Epithelial cell of prostate (primary cell): ENCODE results near the gene ERV3-1.
"Not testable (repeated sequence)": the region's sequence is repeated elsewhere in the genome, so short reads cannot be mapped to it uniquely, and the experiment has no call there.

Source experiments
- DNase-seq: peaks from one replicate; pipeline ENCODE4 v3.0.0-alpha.2; 2011; ENCODE audit warnings: low read depth, low spot score
- H3K27ac ChIP-seq: fragments of 450-650 bp; 2 replicates; pipeline ENCODE4 v1.5.1; 2017; ENCODE audit warnings: mild to moderate bottlenecking

ERV3-1 gene

DNA sequence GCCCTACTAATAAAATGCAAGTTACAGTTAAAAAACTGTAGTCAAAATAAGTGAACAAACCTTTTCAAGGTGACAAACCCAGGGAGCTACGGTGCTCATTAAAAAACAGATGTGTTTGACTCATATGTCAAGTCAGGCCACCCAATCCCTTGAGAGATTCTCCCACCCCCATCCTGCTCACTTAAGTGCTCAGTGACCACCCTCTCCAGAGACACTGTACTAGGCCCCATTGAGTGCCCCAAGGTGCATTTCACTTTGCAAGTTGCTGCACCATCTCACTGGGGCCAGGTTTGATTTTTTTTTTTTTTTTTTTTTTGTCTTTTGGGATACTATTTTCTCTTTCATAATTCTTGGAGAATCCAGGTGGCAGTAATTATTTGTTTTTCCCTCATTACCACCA lies 1.9 kb downstream of the ERV3-1 start:
- no peak overlapping the region for H3K27ac ChIP-seq
- DNase-seq = no peak

DNA sequence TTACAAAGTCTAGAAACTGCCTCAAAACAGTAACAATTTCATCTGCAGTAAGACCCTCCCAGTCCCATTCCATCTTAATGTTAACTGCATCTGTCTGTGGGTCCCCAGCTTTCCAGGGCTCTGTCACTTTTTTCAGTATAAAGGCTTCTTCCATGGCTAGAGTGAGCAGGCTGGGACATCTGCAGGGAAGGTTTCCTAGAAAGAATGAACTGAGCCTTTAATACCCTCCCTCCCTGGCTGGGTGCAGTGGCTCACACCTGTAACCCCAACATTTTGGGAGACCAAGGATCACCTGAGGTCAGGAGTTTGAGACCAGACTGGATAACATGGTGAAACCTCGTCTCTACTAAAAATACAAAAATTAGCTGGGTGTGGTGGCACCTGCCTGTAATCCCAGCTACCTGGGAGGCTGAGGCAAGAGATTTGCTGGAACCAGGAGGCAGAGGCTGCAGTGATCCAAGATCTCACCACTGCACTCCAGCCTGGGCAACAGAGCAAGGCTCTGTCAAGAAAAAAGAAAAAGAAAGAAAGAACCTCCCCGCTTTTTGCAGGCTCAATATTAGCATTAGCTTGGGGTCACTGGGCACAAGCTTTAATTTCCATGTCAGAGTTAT lies 3.4 kb downstream of the ERV3-1 start:
- H3K27ac ChIP-seq = no peak overlapping the region
- no peak for DNase-seq

- H3K27ac ChIP-seq = peak overlapping the region; percentile 98
- no peak for DNase-seq
These were observed 5.1 kb downstream of the ERV3-1 start for GRCh38 chr7:65001291-65001814.

DNA sequence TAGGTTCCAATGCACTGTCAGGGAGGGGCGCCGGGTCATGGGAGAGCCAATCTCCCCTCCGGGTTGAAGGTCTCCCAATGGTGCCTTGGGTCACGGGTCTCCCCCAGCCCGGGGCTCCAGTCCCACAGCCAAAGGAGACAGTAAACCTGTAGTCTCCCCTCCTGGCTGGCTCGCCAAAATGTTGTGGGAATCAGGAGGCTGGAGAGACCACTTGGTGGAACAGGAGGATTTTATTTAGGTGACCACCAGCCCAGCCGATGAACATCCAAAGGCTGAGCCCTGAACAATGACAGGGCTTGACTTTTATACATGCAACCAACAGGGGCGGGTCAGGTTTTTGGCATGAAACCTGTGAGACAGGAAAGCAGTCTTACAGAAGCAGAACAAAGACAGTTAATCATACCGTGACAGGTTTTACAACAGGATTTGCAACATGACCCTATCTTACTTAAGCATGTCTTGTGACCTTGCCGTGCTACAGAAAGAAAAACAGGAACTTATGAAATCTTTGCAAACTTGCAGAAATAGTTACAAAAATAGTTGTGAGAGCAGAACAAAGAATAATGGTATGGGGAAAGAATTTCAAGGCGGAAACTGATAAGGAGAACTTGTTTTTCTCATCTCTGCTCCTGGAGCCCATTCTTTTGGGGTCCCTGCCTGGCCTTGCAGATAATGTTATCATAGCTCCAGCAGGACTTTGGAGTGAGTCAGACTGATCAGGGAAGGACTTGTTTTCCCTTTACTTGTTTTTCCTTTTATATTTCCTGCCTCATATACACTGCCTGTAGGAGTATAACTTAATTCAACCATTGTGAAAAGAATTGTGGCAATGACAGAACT lies 7.1 kb downstream of the ERV3-1 start:
- H3K27ac ChIP-seq = peak overlapping the region; percentile 98
- DNase-seq = peak; percentile 94

DNA sequence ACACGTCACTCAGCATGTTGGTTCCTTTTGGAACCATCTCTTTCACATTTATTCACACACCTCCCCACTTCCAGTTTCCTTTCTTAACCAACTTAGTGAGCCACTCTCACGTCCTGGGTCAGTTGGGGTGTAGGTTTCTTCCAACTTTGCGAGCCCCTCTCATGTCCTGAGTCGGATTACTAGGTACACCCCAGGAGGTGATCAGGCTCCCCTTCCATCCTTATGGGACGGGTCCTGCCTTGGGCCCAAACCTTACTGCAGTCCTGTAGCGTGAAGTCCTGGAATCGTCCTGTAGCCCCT lies 7.7 kb downstream of the ERV3-1 start:
- no peak for DNase-seq

GRCh38 chr7:64997927-64998391 lies 8.5 kb downstream of the ERV3-1 start:
- H3K27ac ChIP-seq = peak overlapping the region; percentile 98
- peak; percentile 78 for DNase-seq

More for the DNA sequence above, 7.7 kb downstream of the ERV3-1 start:
- peak overlapping the region; percentile 98 for H3K27ac ChIP-seq

- no peak for DNase-seq
- H3K27ac ChIP-seq = peak overlapping the region; percentile 98
These were observed 9.2 kb downstream of the ERV3-1 start for GRCh38 chr7:64997164-64997908.

DNA sequence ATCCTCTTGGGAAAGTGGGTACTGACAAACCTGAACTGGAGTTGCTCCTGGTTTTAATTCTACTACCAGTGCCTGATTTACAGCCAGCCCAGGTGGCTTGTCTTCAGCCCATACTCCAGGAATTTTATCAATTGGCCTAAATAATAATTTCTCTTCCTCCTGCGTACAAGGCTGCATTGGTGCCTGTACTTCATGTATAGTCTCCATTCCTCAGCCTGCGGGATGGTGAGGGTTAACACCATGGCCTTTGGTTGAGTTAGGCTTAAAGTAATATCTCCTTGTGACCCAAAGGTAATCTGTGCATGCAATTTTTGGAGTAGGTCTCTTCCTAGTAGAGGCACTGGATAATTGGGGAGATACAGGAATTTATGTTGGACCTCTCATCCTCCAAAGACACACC lies 10.2 kb downstream of the ERV3-1 start:
- DNase-seq = no peak
- H3K27ac ChIP-seq = no peak overlapping the region

DNA sequence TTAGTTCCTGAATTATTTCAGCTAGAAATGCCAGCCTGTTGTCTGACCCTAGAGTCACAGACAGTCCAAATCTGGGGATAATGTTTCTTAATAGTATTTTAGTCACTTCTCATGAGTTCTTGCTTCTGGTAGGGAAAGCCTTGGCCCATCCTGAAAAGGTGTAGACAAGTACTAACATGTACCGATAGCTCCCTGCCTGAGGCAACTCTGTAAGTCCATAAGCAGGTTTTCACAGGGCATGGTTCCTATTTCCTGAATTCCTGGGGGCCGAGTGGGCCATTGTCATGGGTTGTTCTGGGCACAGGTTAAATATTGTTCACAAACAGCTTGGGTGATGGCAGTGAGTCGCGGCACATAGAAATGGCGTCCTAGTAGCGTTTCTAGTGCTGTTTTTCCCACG lies 12.6 kb downstream of the ERV3-1 start:
- peak overlapping the region; percentile 28 for H3K27ac ChIP-seq
- peak; percentile 12 for DNase-seq

DNA sequence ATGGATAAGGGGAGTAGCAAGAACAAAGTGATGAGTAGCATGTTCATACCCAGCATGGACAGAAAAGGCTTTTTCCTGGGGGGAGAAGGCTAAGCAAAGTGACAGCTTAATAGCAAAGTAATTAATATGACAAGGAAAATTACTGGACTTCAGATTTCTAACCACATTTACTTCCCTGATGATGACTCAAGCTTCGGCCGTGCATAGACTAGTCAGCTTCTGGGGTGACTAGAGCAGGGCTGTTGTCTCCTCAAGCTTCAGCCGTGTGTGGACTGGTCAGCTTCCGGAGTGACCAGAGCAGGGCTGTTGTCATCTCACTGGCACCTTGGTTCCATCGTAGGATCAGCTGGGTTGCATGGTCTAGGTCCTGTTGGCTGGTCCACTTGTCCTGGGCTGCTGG lies 13.5 kb downstream of the ERV3-1 start:
- H3K27ac ChIP-seq = peak overlapping the region; percentile 28
- DNase-seq = no peak

DNA sequence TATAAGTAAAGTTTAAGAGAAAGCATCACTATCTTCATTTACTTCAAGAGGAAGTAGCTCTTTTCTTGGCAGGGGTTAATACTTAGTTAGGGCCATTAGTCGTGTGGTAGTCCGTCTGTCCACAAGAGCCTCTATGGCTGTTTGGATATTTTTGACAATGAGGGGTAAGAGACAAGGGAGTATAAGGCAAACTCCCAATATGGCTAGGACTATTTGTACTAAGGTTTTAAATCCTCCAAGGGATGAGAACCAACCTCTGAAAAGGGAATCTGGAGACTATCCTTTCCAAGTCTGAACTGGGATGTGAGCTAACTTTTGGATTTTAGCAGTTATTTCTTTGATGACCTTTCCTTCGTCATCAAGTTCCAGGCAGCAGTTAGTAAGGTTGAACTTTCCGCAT lies 15.6 kb downstream of the ERV3-1 start, which contains the start of gene ZNF117:
TSS of gene ZNF117 (minus strand) at position 101 of the 400 bp plus-strand sequence.
- peak within 1 kb of the TSS; percentile 11 for H3K27ac ChIP-seq
- DNase-seq = no peak

GRCh38 chr7:64990216-64990615 lies 16.3 kb downstream of the ERV3-1 start:
- peak overlapping the region; percentile 11 for H3K27ac ChIP-seq
- peak; percentile 14 for DNase-seq

DNA sequence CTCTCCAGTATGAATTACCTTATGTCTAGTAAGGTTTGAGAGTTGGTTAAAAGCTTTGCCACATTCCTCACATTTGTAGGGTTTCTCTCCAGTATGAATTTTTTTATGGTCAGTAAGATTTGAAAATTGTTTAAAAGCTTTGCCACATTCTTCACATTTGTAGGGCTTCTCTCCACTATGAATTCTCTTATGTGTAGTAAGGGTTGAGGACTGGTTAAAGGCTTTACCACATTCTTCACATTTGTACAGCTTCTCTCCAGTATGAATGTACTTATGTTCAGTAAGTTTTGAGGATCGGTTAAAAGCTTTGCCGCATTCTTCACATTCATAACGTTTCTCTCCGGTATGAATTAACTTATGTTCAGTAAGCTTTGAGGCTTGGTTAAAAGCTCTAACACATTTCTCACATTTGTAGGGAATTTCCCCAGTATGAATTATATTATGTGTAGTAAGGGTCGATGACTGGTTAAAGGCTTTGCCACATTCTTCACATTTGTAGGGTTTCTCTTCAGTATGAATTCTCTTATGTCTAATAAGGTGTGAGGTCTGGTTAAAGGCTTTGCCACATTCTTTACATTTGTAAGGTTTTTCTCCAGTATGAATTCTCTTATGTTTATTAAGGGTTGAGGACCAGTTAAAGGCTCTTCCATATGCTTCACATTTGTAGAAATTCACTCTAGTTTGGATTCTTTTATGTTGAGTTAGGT lies 27.8 kb downstream of the ERV3-1 start:
- DNase-seq = no peak
- no peak overlapping the region for H3K27ac ChIP-seq

DNA sequence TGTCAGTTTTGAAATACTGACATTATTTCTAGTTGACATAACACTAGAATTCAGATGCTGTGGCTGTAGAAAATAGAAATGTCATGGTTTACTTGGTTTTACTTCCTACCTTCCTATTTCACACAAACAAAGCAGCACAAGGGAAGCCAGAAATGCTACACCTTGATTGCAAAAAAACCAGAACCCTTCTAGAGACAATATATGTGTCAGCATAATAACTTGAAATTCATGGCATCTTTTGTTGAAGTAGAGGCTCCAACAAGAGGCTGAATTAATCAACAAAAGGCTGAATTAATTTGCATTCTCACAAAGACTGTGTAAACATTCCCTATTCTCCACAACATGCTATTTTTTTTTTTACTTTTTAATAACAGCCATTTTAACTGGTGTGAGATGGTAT lies 40.9 kb downstream of the ERV3-1 start:
- H3K27ac ChIP-seq = no peak overlapping the region
- DNase-seq = no peak

DNA sequence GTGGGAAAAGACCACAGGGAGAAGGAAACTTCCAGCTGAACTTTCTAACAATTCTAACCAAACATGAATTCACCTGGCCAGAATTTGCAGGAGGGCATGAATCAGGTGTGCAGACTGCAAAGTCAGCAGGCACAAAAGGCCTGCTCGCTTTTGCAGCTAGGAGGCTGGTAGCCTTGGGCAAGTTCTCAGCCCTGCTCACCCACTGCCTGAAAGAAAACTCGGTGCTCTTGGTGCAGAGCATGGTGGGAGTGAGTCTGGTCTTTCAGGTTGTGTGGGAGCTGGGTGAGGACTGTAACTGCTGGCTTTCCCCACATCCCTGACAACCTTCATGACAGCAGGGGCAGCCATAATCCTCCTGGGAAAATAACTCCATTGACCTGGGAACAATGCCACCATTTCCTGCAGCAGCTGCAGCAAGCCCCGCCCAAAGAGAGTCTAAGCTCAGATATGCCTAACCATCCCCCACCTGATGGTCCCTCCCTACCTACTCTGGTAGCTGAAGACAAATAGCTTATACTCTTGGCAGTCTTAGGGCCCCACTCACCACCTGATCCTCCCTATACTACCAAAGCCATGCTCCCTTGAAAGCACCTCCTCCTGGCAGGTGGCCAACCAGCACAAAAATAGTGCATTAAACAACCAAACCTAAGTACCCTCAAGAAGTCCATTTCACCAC lies 47.3 kb downstream of the ERV3-1 start:
- DNase-seq = no peak
- H3K27ac ChIP-seq = no peak overlapping the region

- no peak for DNase-seq
These were observed 55.1 kb downstream of the ERV3-1 start for GRCh38 chr7:64951250-64951848.

DNA sequence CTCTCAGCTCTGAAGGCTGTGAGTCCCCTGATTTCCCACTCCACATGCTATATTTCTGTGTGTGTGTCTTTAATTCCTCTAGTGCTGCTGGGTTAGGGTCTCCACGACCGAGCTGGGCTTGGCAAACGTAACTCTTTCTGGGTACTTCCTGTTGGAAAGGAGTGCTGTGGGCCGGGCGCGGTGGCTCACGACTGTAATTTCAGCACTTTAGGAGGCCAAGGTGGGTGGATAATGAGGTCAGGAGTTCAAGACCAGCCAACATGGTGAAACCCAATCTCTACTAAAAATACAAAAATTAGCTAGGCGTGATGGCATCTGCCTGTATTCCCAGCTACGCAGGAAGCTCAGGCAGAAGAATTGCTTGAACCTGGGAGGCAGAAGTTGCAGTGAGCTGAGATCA lies 55.8 kb downstream of the ERV3-1 start:
- not testable (repeated sequence) for DNase-seq, H3K27ac ChIP-seq

More at GRCh38 chr7:64951250-64951848, 55.1 kb downstream of the ERV3-1 start:
- no peak overlapping the region for H3K27ac ChIP-seq

DNA sequence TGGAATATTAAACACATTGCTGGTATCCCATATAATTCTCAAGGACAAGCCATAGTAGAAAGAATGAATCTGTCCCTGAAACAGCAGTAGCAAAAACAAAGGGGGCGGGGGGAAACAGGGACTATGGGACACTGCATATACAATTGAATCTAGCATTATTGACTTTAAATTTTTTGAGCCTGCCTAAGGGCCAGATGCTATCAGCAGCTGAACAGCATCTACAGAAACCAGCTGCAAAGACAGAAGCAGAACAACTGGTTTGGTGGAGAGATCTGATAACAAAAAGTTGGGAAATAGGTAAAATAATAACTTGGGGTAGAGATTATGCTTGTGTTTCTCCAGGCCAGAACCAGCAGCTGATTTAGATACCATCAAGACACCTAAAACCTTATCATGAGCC lies 57.7 kb downstream of the ERV3-1 start:
- DNase-seq, H3K27ac ChIP-seq: not testable (repeated sequence)
